Stimulated activated CD8-positive, alpha-beta memory T cell treated with anti-CD3 and anti-CD28 coated beads, Interleukin-7, amount 100 ng/mL, for 48 hours (primary cell): ENCODE data around the gene HOXB3.

Experiments used
- DNase-seq, 2 donors: peaks; one replicate each; pipeline ENCODE4 v3.0.0-alpha.2; 2020; ENCODE audit warnings: low read depth in 1 of 2; ENCODE audit errors: extremely low read depth in 1 of 2

HOXB3 gene

DNA sequence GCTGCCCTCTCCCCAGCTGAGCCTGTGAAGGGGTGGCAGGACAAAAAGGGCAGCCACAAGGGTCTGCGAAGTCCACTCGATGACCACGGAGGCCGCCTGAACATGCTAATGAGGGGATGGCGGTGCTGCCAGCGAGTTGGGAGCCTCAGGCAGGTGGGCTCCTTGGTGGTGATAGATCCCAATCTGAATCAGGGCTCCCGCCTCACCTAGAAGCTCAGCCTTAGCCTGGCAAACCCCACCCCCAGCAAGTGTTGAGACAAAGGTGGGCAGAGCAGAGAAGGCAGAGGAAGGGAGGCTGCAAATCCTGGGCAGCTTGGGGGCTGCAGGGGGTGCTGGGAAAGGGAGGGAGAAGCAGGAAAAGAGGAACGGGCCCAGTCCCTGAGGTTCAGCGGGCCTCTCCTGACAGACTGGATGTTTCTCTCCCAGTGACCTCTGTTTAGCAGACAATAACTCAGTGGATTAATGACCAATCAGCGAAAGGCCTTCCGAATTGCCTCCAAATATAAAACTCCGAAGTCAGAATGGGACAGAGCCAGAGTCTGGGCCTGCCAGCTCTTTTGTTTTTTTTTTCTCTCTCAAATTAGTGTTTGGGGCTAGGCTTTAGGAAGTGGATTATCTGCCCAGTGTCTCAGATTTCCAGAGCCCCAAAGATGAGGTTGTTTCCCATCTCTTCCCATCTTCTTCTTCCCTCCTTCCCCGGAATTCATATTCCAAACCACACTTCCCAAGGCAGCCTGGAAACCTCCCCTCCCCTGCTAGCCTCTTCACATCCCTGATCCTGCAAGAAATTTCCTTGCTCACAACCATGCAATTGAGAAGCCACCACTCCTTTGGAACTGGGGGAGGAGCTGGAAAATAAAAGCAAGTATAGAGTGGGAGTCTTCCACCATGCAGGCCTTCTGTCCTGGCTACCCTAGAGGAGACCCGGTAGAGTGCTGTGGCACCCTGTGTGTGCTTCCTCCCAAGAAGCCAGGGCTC, 29.9 kb downstream of the HOXB3 start:
- no peak for DNase-seq

DNA sequence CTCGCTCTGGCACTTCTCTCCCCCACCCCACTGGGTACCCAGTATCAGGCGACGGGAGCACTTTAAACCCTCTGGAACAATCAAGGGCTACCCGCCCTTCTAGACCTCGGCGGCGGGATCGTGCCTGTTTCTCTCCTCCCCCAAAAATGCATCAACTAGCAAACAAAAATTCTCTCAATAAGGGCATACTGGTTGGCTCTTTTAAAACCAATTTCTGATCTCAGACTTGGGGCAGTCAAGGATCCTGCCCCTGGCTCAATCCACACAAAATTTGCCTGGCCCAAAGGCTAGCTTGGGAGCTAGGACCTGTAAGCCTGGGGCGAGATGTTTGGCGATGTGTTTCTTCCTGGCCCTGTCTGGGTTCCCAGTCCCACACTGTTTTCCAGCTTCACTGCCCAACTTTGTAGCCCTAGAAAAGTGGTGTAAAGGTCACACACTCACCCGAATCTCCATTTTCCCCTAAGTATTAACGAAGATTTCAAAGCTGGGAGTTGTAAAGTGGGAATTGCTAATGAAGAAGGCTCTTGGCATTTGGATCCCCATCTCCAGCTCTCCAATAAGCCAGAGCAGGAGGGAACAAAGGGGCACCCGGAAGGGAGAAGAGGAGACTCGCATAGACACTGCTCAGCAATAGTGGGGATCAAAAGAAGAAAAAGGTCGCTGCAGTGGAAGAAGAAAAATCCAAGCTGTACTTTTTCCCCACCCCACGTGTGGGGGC, 30.8 kb downstream of the HOXB3 start:
- DNase-seq = no peak

DNA sequence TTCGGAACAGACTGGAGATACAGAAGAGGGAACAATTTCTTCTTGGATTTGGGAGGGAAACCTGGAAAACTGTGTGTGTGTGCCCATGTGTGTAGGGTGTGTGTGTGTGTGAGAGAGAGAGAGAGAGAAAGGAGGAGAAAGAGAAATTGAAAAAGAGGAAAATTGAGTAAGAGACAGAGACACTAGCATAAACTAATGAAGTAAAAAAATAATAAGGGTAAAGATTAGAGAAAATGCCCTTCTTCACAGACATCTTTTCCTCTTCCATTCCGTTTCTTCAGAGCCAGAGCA, 31.3 kb downstream of the HOXB3 start:
- DNase-seq = no peak

DNA sequence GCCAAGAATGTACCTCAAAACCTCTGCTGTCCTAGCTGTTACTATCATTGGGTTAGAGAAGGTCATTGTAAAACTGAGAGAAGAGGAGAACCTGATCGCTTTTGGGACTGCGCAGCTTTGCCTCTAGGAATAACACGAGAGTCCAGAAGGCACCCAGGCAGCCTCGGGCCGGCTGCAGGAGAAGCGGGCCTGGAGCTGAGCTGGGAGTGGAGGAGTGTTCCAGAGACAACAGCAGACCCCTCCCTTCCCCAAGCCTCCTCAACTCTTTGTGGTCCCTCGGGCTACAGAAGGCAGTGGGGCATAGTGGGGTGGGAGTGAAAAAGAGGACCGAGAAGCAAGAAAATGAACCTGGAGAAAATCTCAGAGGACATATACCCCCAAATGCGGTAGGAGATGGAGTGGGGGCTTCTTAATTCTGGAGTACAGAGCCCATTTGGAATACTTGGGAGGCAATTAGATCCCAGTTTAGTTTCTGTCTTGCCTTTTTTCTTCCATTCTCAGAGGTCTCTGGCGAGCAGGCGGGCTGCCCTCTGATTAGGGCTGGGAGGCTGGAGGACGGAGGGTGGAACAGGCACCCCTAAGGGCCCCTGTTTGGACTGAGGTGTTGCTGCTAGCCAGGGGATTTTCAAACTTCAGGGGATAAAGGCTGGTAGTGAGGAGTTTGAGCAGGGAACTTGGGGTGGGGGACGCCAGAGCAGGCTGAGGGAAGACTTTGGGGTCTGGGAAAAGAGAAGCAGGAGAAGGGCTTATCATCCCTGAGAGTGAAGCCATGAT, 31.8 kb downstream of the HOXB3 start:
- DNase-seq = no peak

DNA sequence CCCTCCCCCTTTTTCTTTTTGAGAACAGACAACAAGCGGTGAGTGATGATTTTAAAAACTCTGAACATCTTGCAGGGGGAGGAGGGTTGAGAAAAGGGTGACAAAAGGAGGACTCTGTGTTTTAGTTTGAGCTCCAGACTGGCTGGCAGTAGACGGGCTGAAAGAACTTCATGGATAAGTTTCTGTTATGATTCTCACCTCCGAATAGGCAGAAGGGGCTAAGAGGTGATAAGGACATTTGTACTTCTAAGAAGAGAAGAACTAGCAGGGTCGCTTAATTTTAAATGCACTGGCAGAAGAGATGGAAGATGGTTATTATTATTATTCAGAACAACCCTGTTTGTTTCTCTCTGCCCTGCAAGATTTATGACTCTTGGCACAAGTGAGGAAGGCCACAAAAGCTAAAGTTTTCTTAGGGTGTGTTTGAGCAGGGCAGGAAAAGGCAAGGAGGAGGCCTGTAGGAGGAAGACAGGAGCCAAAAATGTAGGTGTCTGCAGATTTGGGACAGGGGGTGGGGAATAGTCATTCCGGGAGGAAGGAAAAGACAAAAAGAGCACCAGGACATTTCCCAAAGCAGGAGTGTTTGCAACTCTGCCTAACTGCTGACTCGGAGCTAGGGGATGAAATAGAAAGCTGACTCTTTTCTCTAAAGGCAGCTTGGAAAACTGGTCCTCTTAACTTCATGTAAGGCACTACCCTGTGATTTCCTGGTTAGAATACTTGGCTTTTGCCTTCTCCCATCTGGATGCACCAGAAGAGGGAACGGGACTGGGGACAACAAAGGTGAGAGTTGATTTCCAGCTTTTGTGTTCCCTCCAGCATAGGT, 33.3 kb downstream of the HOXB3 start:
- no peak for DNase-seq

DNA sequence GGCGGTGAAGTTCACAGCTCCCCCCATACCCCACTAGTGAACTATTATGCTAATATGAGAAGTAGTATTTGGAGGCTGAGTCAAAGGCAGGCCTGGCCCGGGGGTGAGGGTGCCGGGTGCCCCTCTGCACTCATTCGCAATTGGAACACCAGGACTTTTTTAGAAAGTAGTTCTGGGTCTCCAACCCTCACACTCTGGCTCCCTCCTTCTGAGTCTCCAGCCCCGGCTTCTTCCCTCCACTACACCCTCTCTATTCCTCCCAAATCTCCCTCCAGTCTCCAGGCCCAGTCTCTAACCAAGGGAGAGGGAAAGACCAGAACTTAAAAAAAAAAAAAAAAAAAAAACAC, 33.8 kb downstream of the HOXB3 start:
- no peak for DNase-seq

DNA sequence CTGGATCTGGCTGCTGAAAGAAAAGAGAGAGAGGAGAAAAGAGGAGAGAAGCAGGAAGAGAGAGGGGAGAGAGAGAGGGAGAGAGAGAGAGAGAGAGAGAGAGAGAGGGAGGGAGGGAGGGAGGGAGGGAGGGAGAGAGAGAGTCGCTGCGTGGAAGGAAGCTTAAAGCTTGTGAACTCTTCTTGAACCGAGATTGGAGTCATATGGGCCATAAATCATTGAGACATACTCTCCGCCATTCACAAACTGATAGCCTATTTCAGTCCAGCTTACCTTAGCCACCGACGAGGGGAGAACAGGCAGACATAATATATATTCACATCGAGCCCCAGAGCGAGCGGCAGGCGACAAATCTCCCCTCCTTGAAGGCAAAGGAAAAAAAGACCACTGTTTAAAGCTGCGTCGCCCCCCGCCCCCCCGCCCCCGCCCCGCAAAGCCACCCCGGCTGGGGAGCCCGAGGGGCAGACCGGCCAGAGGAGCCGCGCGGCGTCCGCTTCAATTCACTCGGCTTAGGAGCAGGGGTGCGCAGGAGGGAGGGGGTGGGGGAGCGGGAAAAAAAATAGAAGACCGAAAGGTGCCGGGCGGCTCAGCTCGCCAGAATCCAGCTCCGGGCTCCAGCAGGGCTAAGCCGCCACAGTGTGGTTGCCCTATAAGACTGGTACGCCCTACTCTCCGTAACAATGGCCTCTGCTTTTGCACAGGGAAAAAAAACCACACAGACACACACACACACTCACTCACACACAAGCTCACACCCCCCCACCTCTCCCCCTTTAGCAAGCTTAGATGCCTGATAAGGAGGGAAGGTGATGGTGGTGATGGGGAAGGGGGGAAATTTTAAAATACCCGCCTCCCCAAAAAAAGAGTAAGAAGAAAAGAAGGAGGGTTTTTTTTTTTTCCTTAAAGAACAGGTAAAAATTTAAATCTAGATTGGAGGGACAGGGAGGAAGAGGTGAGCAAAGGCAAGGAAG, 34.5 kb downstream of the HOXB3 start:
- DNase-seq = no peak

DNA sequence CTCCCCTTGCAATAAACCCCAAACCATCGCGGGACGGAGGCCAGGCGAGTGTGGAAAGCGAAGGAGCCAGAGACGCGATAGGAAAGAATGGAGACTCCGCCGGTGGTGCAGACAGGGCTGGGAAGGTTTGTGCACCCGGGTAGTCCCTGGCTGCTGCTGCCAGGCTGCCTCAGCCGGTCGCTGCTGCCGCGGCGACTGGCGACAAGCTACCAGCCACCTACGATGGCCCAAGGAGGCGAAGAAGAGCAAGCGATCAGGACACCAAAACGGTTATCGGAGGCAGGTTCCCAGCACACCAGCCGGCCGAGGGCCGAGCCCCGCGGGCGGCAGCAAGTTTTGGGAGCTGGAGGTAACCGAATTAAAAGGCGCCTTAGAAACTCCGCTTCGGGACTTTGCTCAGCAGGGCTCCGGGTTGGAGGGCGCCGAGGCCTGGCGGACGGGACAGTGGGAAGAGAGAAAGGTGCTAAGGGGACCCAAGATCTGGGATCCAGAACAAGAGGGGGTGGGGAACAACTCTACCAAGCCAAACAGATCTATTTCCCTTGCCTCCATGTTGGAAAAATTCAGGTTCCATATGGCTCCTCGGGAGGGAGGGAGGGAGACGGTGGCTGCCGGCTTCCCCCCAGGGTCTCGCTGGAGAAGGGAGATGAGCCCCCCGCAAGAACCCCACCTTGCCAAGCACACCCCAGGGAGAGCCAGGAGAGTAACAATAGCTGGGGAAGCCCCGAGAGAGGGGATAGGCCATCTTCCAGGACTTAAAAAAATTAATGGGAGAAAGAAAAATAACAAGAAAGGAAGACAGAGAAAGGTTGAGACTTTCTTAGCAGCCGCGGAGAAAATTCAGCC, 35.4 kb downstream of the HOXB3 start:
- no peak for DNase-seq

DNA sequence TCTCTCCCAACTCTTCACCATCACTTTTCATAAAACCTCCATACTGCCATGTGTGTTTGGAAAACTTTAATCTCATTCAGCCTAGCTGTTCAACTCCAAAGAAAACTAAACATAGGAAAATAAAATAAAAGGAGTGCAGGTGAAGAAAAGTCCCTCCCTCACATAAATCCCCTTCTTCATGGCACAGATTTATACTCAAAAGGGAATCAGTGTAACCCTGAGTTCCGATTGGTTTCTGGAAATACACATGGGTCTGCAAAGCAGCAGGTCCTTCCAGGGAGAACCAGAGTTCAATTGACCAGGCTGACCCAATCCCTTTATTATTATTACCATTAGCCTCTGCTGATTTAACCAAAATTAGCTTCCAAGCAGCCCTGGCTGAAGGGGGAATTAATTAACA, 36.2 kb downstream of the HOXB3 start:
- no peak for DNase-seq

DNA sequence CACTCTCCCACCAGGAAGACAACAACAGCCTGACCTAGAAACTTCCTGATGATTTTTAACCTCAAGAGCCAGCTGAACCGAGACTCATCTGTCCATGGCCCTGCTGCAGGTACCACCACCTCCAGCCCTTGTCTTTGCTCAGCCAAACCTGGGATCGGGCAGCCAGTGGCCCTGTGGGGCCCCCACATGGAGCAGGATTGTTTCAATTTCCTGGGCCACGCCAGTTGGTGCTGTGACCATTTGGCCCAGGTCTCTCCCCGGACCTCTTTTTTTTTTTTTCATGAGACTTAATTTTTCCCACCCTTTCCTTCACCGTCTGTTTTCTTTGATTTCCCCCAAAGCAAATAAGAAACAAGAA, 36.9 kb downstream of the HOXB3 start:
- no peak for DNase-seq

DNA sequence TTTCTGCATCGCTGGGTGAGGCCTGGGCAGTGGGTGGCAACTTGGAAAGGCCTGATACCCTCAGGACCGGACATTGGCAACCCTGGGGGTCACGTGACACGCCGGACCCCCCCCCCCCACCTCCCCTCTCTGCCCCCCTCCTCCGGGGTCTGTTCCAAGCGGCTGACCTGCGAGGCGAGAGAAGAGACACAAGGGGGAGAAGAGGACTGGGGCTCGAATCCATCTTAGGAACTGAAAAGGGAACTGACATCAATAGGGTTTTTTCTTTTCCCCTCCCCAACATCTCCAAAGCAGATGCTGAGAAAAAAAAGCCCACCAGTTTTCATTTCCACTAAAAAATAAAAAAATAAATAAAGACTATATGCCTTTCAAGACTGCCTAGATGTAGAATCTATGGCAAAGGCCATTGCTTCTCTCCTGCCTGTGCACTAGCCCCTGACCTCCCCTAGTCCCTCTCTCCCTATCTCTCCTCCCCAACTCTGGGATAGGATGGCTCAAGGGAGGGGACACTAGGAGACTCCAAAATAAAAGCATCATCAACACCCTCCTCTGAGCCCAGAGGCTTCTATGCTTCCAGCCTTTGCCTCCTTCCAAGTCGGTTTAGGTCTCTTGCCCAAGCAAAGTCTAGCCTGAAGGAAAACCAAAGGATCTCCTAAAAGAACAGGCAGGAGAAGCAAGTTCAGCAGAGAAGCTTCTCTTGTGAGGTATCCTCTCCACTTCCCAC, 37.4 kb downstream of the HOXB3 start:
- no peak for DNase-seq

DNA sequence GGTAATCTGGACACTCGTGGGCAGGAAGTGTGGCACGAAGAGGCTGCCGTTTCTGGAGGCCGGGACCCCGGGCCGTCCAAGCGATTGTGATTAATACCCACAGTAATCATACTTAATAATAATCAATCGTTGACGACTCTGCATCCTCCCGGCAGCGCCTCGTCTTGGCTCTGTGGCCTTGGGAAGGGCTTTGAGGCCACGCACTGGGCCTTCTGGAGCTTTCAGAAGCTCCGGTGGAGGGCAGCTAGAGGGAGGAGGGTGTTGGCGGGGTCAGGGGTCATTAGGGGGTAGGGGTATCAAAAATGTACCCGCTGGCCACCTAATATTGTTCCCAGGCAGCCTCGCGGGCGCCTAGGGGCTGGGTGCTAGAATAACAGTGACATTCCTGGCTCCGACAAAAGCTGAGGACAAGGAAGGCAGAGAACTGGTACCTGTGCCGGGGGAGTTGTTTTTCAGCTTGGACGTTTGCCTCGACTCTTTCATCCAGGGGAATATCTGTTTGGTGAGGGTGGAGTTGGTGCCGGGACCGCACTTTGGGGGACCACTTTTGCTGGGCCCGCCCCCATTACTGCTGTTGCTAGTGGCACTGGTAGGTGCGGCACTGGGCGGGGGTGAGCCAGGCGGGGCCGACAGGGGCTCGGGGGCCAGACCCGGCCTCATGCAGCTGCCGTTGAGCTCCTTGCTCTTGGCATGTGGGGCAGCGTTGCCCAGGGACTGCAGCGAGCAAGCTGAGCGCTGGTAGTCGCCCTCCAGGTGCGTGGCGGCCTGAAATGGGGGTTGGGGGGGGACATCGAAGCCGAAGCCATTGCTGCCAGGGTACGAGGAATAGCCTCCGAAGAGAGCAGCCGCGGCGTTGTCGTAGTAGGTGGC, 38.2 kb downstream of the HOXB3 start:
- no peak for DNase-seq

DNA sequence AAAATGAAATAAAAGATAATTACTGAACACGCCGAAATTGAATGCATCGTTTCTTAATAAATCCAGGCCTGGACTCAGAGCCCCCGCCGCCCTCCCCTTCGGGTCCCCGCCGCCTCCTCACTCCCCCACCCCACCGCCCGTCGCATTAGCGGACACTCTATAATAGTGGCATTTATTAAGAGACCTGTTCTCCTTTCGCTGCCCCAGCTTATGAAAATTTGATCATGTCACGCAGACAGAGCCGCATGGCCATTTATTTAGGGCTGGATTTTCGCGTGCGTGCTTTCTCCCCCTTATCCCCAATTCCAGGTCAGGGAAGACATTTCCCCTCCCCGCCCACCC, 38.9 kb downstream of the HOXB3 start:
- no peak for DNase-seq

DNA sequence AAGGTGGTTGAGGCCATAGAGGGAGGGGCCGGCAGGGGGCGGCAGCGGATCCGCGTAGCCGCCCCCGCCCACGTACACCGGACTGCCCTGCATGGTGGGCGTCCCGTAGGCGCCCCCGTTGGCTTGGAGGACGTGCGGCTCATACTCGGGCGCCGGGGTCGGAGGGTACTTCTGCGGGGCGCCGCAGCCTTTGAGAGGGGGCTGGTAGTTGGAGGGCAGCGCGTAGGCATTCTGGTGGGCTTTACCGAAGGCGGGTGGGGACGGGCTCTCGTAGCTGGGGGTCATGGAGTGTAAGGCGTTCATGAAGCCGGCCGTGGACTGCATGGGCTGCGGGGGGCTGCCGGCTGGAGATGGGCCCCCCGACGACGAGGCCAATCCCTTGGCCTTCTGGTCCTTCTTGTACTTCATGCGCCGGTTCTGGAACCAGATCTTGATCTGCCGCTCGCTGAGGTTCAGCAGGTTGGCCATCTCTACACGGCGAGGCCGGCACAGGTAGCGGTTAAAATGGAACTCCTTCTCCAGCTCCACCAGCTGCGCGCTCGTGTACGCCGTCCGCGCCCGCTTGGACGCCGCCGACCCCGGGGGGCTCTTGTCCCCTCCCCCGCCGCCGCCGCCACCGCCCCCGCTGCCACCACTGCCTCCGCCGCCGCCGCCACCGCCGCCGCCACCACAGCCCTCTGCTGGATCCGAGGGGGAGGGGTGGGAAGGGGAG, 39.4 kb downstream of the HOXB3 start:
- DNase-seq = no peak

DNA sequence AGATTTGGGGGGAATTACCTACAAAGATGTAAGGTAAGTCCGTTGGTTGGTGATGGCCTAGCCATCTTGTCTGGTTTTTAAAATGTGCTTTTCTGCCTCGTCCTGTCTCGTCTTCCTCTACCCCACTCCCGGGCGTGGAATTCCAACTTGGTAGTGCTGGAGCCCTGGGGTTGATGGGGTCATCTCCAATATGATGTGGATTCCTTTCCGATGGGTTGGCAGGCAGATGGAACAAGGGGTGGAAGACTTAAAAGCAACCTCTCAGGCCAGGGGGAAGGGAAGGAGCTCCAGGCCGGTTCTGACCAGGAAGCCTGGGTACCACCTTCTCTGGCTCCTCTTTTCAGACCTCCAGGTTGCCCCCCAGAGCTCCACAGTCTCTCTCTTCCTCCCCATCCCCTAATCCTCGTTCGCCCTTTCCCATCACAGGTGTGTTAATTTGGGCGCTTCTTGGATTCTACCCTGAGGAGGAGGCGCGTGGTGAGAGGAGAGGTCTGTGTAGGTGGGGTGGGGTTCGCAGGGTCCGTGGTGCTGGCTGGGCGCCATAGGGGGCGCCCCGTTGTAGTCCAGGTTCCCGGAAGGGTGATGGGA, 40.0 kb downstream of the HOXB3 start:
- no peak for DNase-seq

DNA sequence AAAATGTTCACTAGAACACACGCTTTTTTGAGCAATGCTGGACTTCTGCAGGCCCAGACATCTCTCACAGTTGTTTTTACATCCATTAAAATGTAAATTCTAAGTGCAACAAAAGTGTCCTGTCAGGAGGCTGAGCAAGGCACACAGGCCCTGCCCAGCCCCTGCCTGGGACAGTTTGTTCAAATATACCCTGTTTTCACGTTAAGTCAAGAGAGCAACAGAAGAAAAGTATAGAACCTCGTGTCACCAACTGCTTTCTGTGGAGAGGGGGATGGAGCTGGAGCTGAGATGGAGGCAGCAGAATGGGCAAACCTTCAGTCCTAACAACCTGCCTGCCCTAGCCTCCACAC, 40.8 kb downstream of the HOXB3 start:
- DNase-seq = no peak
